VCaP (cell line): ENCODE measurements around the gene BPIFB3.
"Not testable (repeated sequence)": the region's sequence is repeated elsewhere in the genome, so short reads cannot be mapped to it uniquely, and the experiment has no call there.

Source experiments
- H3K27ac ChIP-seq: fragments of 450-650 bp; 2 replicates; pipeline ENCODE4 v1.5.1; 2017
- TF ChIP-seq, protein P1 (sequence below): fragments of 450-650 bp; conservative IDR thresholded peaks from 2 replicates; pipeline ENCODE4 v1.5.1; 2017; ENCODE audit warnings: mild to moderate bottlenecking, moderate library complexity

BPIFB3 gene

DNA sequence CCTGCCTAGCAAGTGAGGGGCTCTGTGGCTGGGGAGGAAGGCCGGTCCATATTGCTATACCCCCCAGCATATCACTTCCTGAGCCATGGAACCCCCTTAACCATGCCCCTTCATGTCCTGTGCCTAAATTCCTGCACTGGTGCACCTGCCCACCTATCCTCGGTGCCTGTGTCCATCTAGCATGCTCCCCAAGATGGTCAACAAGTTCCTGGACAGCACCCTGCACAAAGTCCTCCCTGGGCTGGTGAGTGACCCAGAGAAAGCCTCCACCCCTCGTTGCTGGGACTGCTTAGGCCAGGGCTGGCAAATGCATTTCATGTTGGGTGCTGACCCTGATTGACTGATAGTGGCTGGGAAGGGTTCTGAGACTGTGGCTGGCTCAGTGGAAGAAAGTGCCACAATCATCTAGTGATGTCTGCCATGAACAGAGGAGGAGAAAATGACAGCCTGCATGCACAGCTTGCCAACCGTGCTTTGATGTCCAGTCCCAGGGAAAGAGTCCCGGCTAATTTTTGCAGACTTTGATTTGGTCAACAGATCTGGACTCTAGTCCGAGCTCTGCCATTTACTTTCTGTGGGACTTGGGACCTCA lies 18.7 kb upstream of the BPIFB3 start:
- TF ChIP-seq, protein P1, sequence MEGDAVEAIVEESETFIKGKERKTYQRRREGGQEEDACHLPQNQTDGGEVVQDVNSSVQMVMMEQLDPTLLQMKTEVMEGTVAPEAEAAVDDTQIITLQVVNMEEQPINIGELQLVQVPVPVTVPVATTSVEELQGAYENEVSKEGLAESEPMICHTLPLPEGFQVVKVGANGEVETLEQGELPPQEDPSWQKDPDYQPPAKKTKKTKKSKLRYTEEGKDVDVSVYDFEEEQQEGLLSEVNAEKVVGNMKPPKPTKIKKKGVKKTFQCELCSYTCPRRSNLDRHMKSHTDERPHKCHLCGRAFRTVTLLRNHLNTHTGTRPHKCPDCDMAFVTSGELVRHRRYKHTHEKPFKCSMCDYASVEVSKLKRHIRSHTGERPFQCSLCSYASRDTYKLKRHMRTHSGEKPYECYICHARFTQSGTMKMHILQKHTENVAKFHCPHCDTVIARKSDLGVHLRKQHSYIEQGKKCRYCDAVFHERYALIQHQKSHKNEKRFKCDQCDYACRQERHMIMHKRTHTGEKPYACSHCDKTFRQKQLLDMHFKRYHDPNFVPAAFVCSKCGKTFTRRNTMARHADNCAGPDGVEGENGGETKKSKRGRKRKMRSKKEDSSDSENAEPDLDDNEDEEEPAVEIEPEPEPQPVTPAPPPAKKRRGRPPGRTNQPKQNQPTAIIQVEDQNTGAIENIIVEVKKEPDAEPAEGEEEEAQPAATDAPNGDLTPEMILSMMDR, result no peak
- H3K27ac ChIP-seq, result no peak overlapping the region

DNA sequence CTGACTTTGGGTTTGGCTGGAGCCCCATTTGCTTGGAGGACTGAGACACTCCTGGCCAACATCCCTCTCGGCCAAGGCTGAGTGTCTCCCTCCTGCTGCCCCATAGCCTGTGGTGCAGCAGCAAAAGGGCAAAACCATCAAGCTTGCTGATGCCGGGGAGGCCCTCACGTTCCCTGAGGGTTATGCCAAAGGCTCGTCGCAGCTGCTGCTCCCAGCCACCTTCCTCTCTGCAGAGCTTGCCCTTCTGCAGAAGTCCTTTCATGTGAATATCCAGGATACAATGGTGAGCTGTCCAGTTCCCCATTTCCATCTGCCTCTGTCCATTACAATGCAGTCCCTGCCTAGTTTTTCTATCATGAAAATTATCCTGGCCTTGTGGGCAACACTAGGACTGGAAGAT lies 16.2 kb upstream of the BPIFB3 start:
- TF ChIP-seq, protein P1, result no peak

DNA sequence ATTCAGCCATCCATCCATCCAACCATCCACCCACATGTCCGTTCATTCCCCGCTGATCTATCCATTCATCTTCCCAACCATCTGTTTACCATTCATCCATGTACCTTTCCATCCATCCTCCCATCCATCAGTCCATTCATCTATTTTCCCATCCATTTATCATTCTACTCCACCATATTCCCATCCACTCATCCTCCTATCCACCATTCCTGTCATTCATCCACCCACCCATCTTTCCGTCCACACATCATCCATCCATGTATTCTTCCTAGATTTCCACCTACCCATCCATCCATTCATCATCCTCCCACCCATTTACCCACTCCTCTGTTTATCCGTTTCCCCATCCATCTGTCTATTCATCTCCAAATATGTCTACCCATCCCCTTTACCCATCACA lies 15.5 kb upstream of the BPIFB3 start:
- no peak overlapping the region for H3K27ac ChIP-seq
- TF ChIP-seq, protein P1, result no peak

More for the DNA sequence above, 16.2 kb upstream of the BPIFB3 start:
- H3K27ac ChIP-seq, result no peak overlapping the region

DNA sequence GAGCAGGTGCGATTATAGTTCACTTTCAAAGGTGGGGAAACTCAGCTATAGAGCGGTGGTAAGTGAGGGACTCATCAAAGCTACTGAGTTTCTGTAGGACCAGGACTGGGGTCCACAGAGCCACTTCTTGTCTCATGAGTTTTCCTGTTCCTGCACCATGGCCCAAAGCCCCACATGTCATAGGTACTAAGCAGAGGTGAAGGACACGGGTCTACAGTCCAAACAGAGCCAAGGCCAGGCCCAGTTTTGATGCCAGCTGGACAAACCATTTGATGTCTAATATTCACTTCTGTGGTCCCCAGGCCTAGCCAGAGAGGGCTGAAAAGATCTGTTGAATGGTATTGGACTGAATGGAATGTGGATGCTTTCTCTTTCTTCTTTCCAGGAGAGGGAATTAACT lies 11.3 kb upstream of the BPIFB3 start:
- TF ChIP-seq, protein P1, result no peak
- no peak overlapping the region for H3K27ac ChIP-seq

DNA sequence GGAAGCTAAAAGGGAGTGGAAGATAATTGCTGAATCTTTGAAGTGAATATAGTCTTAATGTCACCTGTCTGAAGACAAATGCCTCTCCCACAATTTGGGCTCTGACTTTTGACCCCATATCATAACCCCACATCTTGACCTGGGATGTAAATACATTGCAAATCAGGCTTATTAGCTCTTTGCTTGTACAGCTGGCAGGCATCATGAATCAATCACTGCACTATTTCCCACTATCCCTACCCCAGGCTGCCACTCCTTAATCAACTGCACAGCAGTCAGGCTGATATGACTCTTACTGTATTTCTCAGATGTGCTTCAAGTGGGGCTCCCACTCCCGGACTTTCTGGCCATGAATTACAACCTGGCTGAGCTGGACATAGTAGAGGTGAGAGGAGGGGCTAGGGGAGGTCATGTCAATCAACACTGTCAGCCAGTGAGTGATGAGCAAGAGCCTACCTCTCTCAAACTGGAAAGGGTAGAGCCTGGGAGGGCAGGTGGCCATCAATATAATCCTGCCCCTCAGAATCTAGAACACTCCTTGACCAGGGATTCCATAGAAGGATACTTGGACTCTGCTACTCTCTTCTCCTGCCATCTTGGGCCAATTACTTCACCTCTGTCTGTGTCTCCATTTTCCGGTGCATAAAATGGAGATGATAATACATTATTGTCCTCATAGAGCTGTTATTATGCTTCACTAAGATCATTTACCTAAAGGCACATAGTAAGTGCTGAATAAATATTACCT lies 10.5 kb upstream of the BPIFB3 start:
- H3K27ac ChIP-seq, result no peak overlapping the region
- TF ChIP-seq, protein P1, result no peak

DNA sequence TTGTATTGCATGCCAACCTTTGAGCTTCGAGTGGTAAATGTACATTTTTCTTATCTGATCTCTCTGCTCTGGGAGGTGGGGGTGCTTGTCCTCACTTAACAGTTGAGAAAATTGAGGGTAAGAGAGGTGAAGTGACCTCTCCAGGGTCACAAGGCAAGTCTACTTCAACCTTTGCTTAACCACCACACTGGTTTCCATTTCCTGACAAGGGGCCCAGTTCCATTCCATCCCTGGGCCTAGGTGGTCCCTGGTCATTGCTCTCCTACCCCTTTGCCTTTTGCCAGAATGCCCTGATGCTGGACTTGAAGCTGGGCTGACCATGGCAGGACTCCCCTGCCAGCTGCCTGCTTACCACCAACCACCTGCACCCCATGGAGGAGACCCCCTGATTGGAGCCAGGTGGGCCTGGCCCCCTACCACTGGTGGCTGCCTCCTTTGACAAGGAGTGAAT lies 9.9 kb upstream of the BPIFB3 start:
- TF ChIP-seq, protein P1, result no peak
- no peak overlapping the region for H3K27ac ChIP-seq

DNA sequence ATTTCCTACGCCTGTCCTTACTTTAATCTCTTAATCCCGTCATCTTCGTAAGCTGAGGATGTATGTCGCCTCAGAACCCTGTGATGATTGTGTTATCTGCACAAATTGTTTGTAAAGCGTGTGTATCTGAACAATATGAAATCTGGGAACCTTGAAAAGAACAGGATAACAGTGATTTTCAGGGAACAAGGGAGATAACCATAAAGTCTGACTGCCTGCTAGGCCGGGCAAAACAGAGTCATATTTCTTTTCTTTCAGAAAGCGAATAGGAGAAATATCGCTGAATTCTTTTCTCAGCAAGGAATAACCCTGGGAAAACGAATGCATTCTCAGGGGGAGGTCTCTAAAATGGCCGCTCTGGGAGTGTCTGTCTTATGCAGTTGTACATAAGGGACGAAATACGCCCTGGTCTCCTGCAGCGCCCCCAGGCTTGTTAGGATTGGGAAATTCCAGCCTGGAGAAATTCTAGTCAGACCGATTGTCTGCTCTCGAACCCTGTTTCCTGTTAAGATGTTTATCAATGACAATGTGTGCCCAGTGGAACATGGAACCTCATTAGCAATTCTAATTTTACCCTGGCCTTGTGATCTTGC lies 8.5 kb upstream of the BPIFB3 start:
- not testable (repeated sequence) for H3K27ac ChIP-seq

DNA sequence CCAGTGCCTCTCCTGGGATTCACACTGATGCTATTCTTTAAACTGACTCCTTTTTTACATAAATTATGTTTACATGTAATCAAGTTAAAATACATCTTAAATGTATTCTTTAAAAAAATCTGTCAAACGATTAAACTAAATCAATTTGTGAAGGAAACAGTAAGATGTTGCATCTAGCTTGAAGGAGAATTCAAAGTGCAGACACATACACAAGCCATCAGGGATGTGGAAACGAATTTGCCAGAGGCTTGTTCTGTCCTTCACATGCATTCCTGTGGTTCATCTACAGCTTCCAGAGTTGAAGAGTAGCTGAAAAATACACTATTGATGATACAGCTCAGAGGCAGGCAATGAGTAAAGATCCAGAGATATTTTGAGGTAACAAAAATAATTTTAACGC lies 7.3 kb upstream of the BPIFB3 start:
- TF ChIP-seq, protein P1, result no peak
- H3K27ac ChIP-seq, result no peak overlapping the region
